Amygdala (tissue), 56 donors: ENCODE data around the gene GPR32.
"Not testable (repeated sequence)": the region's sequence is repeated elsewhere in the genome, so short reads cannot be mapped to it uniquely, and the experiment has no call there.

Experiments
- DNase-seq, 56 donors: peaks; one replicate each; lab custom pipeline; 2025; lab: John Stamatoyannopoulos, UW

GPR32 gene, protein sequence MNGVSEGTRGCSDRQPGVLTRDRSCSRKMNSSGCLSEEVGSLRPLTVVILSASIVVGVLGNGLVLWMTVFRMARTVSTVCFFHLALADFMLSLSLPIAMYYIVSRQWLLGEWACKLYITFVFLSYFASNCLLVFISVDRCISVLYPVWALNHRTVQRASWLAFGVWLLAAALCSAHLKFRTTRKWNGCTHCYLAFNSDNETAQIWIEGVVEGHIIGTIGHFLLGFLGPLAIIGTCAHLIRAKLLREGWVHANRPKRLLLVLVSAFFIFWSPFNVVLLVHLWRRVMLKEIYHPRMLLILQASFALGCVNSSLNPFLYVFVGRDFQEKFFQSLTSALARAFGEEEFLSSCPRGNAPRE

DNA sequence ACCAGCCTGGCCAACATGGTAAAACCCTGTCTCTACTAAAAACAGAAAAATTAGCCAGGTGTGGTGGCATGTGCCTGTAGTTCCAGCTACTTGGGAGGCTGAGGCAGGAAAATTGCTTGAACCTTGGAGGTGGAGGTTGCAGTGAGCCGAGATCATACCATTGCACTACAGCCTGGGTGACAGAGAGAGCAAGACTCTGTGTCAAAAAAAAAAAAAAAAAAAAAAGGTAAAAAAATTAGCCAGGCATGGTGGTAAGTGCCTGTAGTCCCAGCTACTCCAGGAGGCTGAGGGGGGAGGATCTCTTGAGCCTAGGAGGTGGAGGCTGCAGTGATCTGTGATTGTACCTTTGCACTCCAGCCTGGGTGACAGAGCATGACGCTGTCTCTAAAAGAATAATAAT is at the start of gene GPR32:
GPR32 (plus strand) TSS at position 301 of the 400 bp plus-strand sequence. CDS start 137 bp downstream, outside the sequence.
- DNase-seq, result not testable (repeated sequence)

DNA sequence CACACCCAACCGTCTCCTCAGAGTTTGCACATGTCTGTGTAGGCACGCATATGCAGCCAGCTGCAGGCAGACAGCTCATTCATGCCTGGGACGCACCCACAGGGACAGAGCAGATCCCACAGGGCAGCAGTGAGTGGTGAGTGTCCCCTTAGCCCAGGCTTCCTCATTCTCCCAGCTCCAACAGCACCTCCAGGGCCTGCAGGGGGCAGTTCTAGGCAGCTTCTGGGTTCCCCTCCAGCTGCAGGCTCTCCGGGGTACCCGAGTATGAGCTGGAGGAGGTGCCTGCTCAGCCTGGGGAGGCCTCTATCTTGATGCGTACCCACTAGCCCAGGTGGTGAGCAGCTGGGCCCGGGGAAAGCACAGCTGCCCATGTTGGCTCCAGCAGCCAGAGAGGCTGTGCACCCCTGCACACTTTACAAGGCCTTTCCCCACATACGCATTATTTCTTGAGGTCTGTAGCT is 49.3 kb upstream of the GPR32 start:
- peak in 2 of 56 donors; percentile 9 to 23 for DNase-seq

DNA sequence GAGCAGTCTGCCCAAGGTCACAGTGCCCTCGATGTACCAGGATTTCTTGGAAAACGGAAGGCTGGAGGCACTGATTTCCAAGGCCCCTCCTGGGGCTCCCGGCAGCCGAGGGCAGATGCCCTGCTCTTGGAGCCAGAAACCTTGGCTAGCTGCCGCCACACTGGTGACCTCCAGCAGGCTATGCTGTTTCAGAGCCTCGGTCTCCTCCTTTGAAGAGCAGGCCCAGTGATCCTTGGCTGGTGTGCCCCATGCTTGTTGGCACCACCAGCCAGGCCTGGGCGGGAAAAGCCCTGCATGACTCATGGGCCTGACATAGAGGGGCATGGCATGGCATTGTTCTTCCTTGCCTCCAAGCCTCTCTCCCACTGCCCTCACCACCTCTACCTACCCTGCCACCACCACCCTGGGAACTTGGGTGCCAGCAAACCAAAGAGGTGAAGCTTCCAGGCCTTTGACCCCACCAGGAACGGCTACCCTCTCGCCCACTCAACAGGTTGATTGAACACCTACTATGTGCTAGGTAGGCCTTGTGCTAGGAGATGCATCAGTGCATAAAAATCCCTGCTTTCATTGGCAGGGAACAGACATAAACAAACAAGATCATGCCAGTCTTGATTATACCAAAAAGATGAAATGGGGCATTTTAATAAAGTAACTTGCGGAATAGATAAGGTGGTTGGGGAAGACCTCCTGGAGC is 48.7 kb upstream of the GPR32 start:
- peak in 8 of 56 donors; percentile 12 to 44 (median 23) for DNase-seq

DNA sequence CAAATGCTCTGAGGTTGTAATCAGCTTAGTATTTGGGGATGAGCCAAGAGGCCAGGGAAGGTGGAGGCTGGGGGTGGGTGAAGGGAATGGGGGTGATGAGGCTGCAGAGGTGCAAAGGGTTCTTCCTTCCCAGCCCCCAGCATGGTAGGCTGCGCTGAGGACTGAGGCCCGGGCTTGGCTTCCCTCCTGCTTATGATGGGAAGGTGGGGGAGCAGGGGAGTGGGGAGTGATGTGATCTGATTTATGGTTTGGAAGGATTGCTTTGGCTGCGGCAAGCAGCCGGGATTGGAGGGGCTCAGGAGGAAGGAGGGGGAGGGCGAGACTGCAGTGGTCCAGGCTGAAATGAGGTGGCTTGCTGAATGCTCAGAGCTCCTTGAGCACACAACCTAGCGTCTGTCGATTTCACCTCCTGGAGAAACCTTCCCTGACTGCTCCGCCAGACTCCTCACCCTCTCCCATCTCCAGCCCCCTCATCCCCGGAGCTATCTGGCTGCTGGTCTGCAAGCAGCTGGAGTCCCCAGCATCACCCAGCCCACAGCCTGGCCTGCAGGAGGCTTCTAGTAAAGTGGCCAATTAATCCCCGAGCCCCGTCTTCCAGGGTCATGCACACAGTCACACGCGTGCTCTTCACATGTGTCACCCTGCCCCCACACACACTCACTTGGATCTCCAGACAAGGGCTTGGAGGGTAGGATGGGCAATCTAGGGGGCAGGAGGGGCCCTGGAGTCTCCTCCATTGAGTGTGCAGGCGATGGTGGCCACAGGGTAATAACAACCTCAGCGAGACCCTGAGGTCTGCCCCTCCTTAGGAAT is 47.9 kb upstream of the GPR32 start:
- no peak for DNase-seq

DNA sequence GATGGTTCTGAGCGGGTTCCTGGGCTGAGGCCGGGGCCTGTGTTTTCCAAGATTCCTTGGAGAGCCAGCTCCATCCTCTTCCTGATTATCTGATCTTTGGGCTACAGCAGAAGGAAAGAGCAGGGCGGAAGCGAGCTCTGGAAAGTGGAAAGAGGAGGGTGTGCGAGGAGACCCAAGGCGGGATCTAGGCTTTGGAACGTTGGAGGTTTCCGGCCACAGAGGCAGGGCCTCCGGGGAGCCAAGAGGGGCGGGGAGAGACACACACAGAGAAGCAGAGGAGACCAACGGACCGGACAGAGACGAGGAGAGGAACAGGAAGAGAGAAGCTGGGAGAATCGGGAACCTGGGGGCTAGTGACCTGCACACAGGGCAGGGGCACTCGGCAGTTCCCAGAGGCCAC is 47.2 kb upstream of the GPR32 start, which contains the start of gene CLEC11A:
CLEC11A (plus strand) TSS at position 296 of the 400 bp plus-strand sequence. CDS start 162 bp downstream, outside the sequence.
- DNase-seq, result no peak

DNA sequence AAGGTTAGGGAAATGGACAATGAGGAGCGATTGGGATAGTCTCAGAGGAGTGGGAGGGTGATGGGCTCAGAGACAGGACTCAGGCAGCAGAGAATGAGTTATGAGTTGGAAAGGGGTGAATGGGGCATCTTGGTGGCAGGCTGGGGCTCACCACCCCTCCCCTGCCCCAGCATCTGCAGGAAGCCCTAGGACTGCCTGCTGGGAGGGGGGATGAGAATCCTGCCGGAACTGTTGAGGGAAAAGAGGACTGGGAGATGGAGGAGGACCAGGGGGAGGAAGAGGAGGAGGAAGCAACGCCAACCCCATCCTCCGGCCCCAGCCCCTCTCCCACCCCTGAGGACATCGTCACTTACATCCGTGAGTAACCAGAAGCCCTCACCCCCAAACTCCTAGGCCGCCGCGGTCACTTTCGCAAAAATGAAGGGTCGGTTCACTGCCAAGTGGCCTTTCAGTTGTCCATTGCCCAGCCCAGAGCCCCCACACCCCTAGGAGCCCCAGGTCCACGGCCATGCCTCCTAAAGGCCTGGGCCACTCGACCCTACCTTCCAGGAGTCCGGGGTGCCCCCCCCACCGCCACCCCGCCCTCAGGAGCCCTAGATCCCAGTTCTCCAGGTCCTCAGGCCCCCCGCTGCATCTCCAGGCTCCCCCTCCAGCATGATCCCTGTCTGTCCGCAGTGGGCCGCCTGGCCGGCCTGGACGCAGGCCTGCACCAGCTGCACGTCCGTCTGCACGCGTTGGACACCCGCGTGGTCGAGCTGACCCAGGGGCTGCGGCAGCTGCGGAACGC is 46.3 kb upstream of the GPR32 start:
- peak in 1 of 56 donors; percentile 71 for DNase-seq

DNA sequence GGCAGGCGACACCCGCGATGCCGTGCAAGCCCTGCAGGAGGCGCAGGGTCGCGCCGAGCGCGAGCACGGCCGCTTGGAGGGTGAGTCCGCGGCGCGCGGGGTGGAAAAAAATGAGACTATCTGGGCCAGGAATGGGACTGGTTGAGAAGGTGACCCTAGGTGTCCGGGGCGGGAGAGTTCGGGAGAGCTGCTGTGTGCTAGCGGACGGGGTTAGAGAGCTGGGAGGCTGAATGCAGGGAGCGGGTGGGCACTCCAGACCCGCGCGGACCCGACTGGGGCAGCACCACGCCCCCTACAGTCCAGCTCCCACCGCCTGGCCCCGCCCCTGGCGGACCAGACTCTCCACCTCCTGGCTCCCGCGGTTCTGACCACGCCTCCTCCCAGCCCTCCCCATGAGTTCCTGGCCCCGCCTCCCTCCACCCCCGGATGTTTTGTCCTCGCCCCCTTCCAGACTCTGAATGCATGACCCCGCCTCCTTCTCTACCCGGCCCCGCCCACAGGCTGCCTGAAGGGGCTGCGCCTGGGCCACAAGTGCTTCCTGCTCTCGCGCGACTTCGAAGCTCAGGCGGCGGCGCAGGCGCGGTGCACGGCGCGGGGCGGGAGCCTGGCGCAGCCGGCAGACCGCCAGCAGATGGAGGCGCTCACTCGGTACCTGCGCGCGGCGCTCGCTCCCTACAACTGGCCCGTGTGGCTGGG is 45.6 kb upstream of the GPR32 start:
- peak; percentile 43 to 100 (median 99) for DNase-seq

DNA sequence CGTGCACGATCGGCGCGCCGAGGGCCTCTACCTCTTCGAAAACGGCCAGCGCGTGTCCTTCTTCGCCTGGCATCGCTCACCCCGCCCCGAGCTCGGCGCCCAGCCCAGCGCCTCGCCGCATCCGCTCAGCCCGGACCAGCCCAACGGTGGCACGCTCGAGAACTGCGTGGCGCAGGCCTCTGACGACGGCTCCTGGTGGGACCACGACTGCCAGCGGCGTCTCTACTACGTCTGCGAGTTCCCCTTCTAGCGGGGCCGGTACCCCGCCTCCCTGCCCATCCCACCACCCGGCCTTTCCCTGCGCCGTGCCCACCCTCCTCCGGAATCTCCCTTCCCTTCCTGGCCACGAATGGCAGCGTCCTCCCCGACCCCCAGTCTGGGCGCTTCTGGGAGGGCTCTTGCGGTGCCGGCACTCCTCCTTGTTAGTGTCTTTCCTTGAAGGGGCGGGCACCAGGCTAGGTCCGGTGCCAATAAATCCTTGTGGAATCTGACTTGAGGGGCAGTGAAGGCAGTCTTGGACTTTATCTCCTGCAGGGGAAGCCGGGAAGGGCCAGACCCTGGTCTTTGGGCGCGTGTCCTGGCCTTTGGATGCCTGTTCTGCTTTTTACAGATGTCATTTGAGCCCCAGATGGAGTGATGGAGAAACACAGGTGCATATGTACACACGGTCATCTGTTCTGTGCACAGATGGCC is 44.9 kb upstream of the GPR32 start:
- no peak for DNase-seq

DNA sequence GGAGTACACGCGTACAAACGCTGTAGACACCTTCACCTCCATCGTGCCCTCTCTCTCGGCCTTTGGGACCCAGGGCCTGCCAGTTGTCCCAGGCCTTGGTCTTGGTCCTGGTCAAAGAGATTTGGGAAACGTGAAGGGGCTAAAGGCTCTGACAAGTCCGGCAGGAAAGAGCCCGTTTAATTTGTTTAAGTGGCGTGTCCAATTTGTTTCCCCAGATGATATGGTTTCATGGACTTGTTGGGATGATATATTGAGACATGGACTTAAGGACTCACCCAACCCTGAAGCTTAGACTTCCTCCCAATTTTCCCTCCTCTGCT is 44.4 kb upstream of the GPR32 start:
- DNase-seq, result no peak

DNA sequence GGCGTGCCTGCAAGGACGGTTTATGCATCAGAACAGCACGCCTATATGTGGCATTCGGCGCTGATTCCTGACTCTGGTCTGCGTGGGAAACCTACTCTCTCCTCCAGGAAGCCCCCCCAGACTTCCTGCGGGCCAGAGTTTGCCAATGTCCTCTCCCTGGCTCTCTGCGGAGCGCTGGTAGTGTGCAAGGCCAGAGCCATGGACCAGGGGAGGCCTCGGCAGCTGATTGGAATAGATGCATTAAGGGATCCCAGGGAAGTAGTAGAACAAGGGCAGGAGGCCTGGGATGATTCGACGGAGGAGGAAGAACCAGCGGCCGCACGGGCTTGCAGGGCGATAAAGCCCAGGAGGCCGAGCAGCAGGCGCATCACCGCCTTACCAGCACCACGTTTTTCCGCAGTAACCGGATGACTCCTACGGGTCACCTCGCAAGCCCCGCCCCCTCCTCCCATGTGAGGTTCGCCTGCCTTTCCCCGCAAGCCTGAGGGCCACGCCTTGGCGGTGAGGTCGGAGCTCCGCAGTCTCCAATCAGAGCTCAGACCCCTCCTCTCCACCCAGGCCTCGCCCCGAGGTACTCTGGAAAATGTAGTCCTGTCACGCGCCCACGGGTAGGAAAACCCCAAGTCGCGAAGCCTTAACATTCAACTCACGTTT is 42.1 kb upstream of the GPR32 start:
- peak in 50 of 56 donors; percentile 13 to 91 (median 70) for DNase-seq

DNA sequence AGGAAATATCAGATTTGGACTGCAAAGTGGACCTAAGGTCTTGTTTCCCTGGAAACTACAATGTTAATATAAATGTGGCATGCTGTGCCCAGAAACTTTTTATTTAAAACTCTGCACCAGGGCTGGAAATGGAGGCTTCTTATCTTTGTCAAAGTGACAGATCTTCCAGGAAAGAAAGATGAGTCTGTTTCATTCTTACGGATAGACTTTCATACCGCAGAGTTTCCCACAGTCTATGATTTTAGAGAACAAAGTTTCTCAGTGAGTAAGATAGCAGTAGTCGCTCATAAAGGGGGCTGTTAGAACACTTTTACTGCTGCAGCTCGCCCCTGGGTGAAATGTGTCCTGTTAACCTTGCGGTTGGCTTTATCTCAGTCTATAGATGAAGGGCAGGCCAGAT is 40.4 kb upstream of the GPR32 start:
- no peak for DNase-seq

DNA sequence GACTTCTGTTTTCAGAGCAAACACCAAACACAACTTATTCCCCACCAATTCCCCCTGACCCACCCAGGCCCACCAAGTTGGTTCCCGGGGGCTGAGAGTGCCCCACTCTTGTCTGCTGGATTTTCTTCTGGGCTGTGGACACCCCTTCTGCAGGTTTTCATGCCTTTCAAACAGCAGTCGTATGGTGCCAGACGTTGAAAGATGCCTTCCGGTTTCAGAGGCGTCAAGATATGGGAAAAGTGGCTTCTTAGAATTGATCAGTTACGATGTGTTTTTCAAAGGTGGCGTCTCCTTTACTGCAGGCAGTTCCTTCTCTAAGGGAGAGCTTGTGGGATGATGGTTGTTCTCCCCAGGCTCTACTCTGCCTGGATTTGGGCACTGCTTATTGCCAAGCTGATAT is 34.4 kb upstream of the GPR32 start:
- DNase-seq, result no peak

DNA sequence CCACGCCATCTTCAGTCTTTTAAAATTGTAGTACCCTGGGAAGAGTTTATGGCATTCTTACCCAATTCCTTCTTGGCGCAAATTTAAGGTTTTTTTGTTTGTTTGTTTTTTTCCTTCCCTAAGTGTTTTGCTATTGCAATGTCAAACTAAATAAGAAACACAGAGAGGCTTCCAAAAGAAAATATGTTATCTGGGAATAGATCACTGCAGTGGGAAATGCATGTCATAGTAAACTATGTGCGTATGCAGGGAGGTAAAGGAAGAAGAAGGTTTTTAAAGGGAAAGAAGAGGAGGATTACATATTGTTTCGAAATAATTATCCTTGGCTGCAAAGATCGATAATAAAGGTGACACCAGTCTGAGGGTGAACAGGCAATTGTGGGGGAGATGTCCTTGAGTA is 33.9 kb upstream of the GPR32 start:
- no peak for DNase-seq

DNA sequence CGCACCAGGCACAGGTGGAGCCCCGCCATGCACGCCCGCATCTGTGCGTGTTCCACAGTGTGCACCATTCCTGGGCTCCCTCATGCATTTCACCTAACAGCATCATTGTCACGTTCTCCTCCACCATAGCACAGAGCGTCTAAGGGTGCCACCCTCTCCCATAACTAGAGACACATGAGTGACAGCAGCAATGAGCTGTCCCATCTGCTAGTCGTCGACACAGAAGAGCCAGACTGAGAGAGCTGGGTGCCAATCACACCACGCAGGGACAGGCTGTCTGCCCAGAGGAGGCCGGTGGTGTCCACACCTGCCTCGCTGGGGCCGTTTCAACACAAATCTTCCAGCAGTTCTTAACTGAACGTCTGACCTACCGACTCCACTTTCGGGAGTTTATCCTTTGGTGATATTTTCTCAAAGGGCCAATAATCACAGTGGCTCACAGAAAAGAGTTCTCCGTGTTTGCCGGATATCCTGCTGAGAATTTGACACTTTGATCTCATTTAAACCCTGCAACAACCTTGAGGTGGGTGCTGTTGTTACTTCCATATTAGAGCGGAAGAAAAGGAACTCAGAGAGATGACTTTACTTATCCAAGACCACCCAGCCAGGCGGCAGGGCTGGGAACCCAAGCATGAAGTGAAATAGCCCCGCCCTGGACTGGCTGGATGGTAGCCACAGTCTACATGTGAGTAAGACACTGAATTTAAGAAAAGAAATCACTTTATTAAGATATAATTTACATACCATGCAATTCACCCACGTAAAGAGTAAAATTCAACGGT is 30.9 kb upstream of the GPR32 start:
- no peak for DNase-seq

DNA sequence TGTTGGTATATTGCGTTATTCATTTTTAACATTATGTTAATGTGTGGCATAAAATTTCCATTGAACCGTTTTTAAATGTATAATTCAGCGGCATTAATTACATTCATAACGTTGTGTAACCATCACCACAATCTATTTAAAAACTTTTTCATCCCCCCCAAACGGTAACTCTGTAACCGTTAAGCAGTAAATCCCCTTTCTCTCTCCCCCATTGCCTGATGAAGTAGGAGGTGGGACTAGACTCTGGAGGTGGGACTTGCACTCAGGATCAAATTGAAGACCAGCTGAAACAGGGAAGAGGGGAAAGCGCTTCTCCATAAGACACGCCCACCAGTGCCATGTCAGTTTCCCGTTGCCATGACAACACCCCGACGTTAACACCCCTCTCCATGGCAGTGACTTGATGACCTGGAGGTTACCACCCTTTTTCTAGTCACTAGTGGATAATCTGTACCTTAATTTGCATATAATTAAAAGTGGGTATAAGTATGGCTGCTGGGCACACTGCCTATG is 30.3 kb upstream of the GPR32 start:
- no peak for DNase-seq

DNA sequence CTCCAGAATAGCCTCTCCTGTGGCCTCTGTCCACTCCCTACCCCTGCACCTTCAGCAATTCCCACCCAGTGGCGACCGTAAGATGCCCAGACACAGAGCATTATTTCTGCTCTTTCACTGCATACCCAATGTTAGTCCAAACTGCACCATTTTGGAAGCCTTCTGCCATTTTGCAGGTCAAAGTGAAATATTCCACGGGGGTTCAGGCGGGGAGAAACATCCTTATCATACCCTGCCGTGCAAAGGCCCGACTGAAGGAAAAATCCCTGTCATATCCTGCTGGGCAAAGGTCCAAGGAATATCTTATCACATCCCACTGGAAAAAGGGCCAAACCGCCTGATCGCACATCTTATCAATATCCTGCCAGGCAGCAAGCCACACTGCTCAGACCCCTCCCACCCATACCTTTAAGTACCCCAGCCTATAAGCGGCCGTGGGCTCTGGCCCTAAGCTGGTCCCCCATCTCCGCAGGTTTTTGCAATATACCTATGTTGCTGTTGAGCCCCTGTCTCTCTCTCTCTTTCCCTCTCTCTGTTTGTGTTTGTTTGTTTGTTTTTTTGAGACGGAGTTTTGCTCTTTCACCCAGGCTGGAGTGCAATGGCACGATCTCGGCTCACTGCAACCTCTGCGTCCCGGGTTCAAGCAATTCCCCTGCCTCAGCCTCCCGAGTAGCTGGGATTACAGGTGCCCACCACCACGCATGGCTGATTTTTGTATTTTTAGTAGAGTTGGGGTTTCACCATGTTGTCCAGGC is 28.9 kb upstream of the GPR32 start:
- no peak for DNase-seq

DNA sequence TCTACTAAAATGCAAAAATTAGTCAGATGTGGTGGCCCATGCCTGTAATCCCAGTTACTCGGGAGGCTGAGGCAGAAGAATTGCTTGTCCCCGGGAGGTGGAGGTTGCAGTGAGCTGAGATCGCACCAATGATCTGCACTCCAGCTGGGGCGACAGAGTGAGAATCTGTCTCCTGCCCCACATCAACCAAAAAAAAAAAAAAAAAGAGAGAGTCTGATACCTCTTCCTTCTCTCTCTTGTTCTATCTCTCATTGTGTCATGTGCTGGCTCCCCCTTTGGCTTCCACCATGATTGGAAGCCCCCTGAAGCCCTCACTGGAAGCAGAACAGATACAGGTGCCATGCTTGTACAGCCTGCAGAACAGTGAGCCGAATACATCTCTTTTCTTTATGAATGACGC is 26.7 kb upstream of the GPR32 start:
- DNase-seq, result no peak
